H1 (cell line): ENCODE results near the gene PNPLA1.

ENCODE experiments used
- CHD2 ChIP-seq: IDR thresholded peaks from 2 replicates; pipeline ENCODE4 v1.6.1; 2012; ENCODE audit warnings: low read length, improper control_type of control experiment
- EP300 ChIP-seq, 2 experiments: IDR thresholded peaks; 1 replicate in 1 of 2; 2 replicates in 1 of 2; pipeline ENCODE4 v1.6.1; 2011 to 2012; ENCODE audit warnings: low read depth in 2 of 2, low read length in 2 of 2, mild to moderate bottlenecking in 2 of 2, borderline replicate concordance in 1 of 2, inconsistent platforms in 1 of 2, moderate library complexity in 1 of 2
- EZH2 ChIP-seq: fragments of 200-600 bp; sonication (generic); IDR thresholded peaks from 2 replicates; pipeline ENCODE4 v1.7.1; 2012; ENCODE audit warnings: low read depth, mild to moderate bottlenecking, moderate library complexity, low read length, inconsistent platforms; ENCODE audit not compliant: severe bottlenecking
- HDAC6 ChIP-seq: IDR thresholded peaks from one replicate; pipeline ENCODE4 v1.7.1; 2012; ENCODE audit warnings: low read depth, mild to moderate bottlenecking, inconsistent platforms, low read length, moderate library complexity
- JUND ChIP-seq: IDR thresholded peaks from 2 replicates; pipeline ENCODE4 v1.6.1; 2011; ENCODE audit warnings: mild to moderate bottlenecking, improper control_type of control experiment, low read length
- POLR2A ChIP-seq, 2 experiments: IDR thresholded peaks; 1 replicate in 1 of 2; 2 replicates in 1 of 2; pipeline ENCODE4 v1.6.1; 2011; ENCODE audit warnings: low read depth in 2 of 2, low read length in 2 of 2, mild to moderate bottlenecking in 2 of 2; ENCODE audit errors: control extremely low read depth in 1 of 2
- POLR2AphosphoS5 ChIP-seq: IDR thresholded peaks from 2 replicates; pipeline ENCODE4 v1.6.1; 2011; ENCODE audit warnings: low read depth, low read length
- SIN3A ChIP-seq, 2 experiments: IDR thresholded peaks in 1 of 2; conservative IDR thresholded peaks in 1 of 2; 2 replicates each; pipeline ENCODE4 v1.6.1; 2011 to 2012; ENCODE audit warnings: low read length in 2 of 2, improper control_type of control experiment in 1 of 2, low read depth in 1 of 2, mild to moderate bottlenecking in 1 of 2
- SP1 ChIP-seq: IDR thresholded peaks from 2 replicates; pipeline ENCODE4 v1.6.1; 2011; ENCODE audit warnings: low read depth, low read length
- SP2 ChIP-seq: IDR thresholded peaks from 2 replicates; pipeline ENCODE4 v1.6.1; 2012; ENCODE audit warnings: mild to moderate bottlenecking, low read length, inconsistent platforms
- TF ChIP-seq, protein P1 (sequence below), 3 experiments: IDR thresholded peaks; 1 replicate in 2 of 3; 2 replicates in 1 of 3; pipeline versions ENCODE4 v1.5.1 to v1.6.1; 2011; ENCODE audit warnings: low read length in 3 of 3, mild to moderate bottlenecking in 3 of 3, inconsistent platforms in 2 of 3, low read depth in 1 of 3, moderate library complexity in 1 of 3; ENCODE audit not compliant: insufficient read depth in 1 of 3; ENCODE audit errors: control extremely low read depth in 1 of 3

DNA sequence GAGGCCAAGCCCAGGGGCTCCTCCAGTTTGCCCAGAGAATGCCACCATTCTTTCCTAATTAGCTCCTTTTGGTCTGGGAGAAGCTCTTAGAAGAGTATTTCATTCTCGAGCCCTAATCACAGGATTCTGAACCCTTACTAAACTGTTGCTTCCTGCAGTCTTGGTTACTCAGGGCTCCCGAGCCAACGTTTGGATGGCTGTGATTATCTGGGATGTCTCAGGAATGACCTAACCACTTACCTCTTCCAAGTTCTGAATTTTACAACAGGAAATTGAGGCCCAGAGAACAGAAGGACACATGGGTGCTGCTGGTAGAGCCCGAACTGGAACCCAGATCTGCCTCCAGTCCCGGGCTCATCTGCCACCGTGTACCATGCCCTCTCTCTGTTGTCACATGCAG, 22.2 kb upstream of the PNPLA1 start:
- no peak for TF ChIP-seq POLR2AphosphoS5
- TF ChIP-seq EP300 (IDR thresholded peaks at IDR 0.05; ENCODE audit: borderline replicate concordance in 1 of 2, low read depth in 2 of 2, low read length in 2 of 2), result no peak
- TF ChIP-seq, protein P1, sequence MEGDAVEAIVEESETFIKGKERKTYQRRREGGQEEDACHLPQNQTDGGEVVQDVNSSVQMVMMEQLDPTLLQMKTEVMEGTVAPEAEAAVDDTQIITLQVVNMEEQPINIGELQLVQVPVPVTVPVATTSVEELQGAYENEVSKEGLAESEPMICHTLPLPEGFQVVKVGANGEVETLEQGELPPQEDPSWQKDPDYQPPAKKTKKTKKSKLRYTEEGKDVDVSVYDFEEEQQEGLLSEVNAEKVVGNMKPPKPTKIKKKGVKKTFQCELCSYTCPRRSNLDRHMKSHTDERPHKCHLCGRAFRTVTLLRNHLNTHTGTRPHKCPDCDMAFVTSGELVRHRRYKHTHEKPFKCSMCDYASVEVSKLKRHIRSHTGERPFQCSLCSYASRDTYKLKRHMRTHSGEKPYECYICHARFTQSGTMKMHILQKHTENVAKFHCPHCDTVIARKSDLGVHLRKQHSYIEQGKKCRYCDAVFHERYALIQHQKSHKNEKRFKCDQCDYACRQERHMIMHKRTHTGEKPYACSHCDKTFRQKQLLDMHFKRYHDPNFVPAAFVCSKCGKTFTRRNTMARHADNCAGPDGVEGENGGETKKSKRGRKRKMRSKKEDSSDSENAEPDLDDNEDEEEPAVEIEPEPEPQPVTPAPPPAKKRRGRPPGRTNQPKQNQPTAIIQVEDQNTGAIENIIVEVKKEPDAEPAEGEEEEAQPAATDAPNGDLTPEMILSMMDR (IDR thresholded peaks at IDR 0.05; ENCODE audit: control extremely low read depth in 1 of 3, insufficient read depth in 1 of 3, low read depth in 1 of 3, low read length in 3 of 3), result no peak
- no peak for TF ChIP-seq POLR2A (IDR thresholded peaks at IDR 0.05; ENCODE audit: control extremely low read depth in 1 of 2, low read depth in 2 of 2, low read length in 2 of 2)
- no peak for TF ChIP-seq SP1
- no peak for TF ChIP-seq JUND
- TF ChIP-seq EZH2, result no peak
- no peak for TF ChIP-seq HDAC6
- TF ChIP-seq SIN3A (conservative IDR thresholded peaks at IDR 0.05 in 1 of 2, IDR thresholded peaks at IDR 0.05 in 1 of 2; ENCODE audit: low read depth in 1 of 2, low read length in 2 of 2), result no peak
- TF ChIP-seq SP2, result no peak
- no peak for TF ChIP-seq CHD2
